B cell (primary cell): Measurements from ENCODE around the gene C10orf105.

Experiments used
- EZH2 ChIP-seq: IDR thresholded peaks from 2 replicates; pipeline ENCODE4 v1.6.1; 2012; ENCODE audit warnings: borderline replicate concordance, low read depth, mild to moderate bottlenecking, moderate library complexity, low read length; ENCODE audit not compliant: insufficient read depth, poor library complexity, severe bottlenecking
- TF ChIP-seq, protein P1 (sequence below): fragments of 200-600 bp; IDR thresholded peaks from one replicate; pipeline ENCODE4 v1.8.0; 2022; ENCODE audit warnings: antibody characterized with exemption, mild to moderate bottlenecking

DNA sequence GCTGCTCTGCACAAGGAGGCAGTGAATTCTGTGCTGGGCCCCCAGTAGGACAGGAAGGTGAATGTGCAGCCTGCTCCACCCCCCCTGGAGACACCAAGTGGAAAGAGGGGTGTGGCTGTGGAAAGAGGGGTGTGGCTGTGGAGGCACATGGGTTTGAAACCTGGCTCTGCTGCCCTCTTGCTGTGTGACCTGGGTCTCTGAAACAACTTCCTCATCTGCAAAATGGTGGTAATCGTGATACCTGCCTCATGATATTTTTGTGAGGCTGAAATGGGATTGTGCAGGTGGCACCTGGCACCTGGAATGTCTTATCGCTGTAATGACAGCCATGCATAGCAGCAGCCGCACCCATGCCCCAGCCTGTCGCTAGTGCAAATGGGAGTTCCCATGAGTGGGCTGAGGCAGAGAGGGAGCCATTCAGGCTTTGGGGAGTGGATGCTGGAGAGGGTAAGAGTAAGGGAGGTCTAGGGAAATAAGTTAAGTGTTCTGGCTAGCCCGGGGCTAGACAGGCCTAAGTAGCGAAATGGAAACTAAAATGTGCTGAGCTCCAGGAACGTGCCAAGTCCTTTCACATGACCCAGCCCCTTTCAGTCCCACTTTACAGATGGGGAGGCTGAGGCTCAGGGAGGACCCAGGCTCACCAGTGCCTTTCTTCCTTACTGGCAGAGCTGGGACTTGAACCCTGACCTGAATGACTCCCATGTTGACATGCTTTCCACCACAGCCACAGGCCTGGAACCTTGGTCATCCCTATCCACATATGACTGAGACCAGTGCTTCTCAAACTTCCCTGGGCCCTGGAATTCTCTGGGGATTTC, 35.0 kb downstream of the C10orf105 start:
- TF ChIP-seq, protein P1, sequence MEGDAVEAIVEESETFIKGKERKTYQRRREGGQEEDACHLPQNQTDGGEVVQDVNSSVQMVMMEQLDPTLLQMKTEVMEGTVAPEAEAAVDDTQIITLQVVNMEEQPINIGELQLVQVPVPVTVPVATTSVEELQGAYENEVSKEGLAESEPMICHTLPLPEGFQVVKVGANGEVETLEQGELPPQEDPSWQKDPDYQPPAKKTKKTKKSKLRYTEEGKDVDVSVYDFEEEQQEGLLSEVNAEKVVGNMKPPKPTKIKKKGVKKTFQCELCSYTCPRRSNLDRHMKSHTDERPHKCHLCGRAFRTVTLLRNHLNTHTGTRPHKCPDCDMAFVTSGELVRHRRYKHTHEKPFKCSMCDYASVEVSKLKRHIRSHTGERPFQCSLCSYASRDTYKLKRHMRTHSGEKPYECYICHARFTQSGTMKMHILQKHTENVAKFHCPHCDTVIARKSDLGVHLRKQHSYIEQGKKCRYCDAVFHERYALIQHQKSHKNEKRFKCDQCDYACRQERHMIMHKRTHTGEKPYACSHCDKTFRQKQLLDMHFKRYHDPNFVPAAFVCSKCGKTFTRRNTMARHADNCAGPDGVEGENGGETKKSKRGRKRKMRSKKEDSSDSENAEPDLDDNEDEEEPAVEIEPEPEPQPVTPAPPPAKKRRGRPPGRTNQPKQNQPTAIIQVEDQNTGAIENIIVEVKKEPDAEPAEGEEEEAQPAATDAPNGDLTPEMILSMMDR: no peak
- no peak for TF ChIP-seq EZH2
